Panc1 (cell line): ENCODE measurements around the gene RFX7.

ENCODE experiments used
- CTCF ChIP-seq: fragments of 450-650 bp; IDR thresholded peaks from 2 replicates; pipeline ENCODE4 v1.5.1; 2017; ENCODE audit warnings: mild to moderate bottlenecking
- POLR2AphosphoS5 ChIP-seq: IDR thresholded peaks from 2 replicates; pipeline ENCODE4 v1.6.1; 2012; ENCODE audit warnings: mild to moderate bottlenecking, low read depth, low read length, moderate library complexity
- REST ChIP-seq, 2 experiments: IDR thresholded peaks; 2 replicates each; pipeline ENCODE4 v1.6.1; 2011 to 2012; ENCODE audit warnings: low read depth in 2 of 2, control low read depth in 1 of 2, low read length in 1 of 2, mild to moderate bottlenecking in 1 of 2, moderate library complexity in 1 of 2; ENCODE audit not compliant: insufficient read depth in 1 of 2
- SIN3A ChIP-seq: IDR thresholded peaks from 2 replicates; pipeline ENCODE4 v1.6.1; 2012; ENCODE audit warnings: low read depth, mild to moderate bottlenecking, low read length, moderate library complexity, borderline replicate concordance; ENCODE audit not compliant: insufficient read depth

GRCh38 chr15:56208641-56209155, 35.0 kb downstream of the RFX7 start:
- TF ChIP-seq REST (IDR thresholded peaks at IDR 0.05; ENCODE audit: insufficient read depth in 1 of 2, low read depth in 2 of 2, low read length in 1 of 2), result no peak
- TF ChIP-seq SIN3A, result no peak
- TF ChIP-seq CTCF, result no peak
- no peak for TF ChIP-seq POLR2AphosphoS5
